Cardiac muscle cell (in vitro differentiated cells and primary cell): ENCODE results near the gene EPB41L2. TPM values are rescaled to one million over a fixed set of nuclear protein-coding genes. Genes with fewer than 3 reads are reported as not detected.

Experiments used
- DNase-seq, 2 donors: peaks; one replicate each; pipeline versions ENCODE4 v3.0.0 to v3.0.0-alpha.2; 2010 to 2017; ENCODE audit warnings: low read depth in 1 of 2, low spot score in 1 of 2
- H3K27ac ChIP-seq: fragments of 200-600 bp; sonication (generic); 2 replicates; pipeline ENCODE4 v1.5.1; 2016
- H3K27me3 ChIP-seq: fragments of 200-600 bp; sonication (generic); 2 replicates; pipeline ENCODE4 v1.6.0; 2016; ENCODE audit warnings: control low read depth
- H3K36me3 ChIP-seq: fragments of 200-600 bp; sonication (generic); 2 replicates; pipeline ENCODE4 v1.5.1; 2016; ENCODE audit warnings: control low read depth
- H3K4me1 ChIP-seq: fragments of 200-600 bp; sonication (generic); 2 replicates; pipeline ENCODE4 v1.8.1; 2017; ENCODE audit warnings: low read depth, mild to moderate bottlenecking, mixed run types
- H3K4me3 ChIP-seq: fragments of 200-600 bp; sonication (generic); 2 replicates; pipeline ENCODE4 v1.5.1; 2016; ENCODE audit warnings: mild to moderate bottlenecking
- H3K9me3 ChIP-seq: fragments of 200-600 bp; sonication (generic); 2 replicates; pipeline ENCODE4 v1.5.1; 2017; ENCODE audit warnings: low read depth, mild to moderate bottlenecking, control low read depth
- polyA plus RNA-seq: library from polyadenylated mRNA; unstranded; fragments of >200 nt; fragmentation: Nextera tagmentation; extraction: Ambion mirVana; gene quantifications from 2 replicates; pipeline ENCODE4 v1.2.1, GENCODE V29; 2016
- total RNA-seq: library from RNA; depleted of rRNA; stranded (reverse); fragments of >200 nt; gene quantifications from 2 replicates; pipeline ENCODE4 v1.2.3, GENCODE V29; 2016
- TF ChIP-seq, protein P1 (sequence below): IDR thresholded peaks from 2 replicates; pipeline ENCODE4 v1.5.1; 2012; ENCODE audit warnings: low read depth, mild to moderate bottlenecking, low read length

EPB41L2 gene
- total and polyA plus RNA-seq, 2 experiments from 2014 or later, result 11.0 to 24.0 TPM

DNA sequence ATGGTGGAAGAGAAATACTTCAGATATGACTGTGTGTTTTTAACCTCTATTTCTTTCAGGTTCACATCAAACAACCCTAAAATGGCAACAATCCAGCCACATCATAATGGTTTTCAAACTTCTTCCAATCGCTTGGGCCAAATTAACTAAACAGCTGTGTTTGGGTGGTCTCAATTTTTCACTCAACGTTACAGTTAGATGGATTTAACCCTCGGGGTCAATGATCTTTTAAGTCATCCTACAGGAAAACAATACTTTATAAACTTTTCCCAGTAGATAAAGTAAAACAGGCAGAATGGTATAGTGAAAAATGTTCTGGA lies 60.4 kb downstream of the EPB41L2 start:
- no peaks in the 10 kb centered on the region for H3K27me3 ChIP-seq
- H3K36me3 ChIP-seq, result no peaks in the 10 kb centered on the region
- TF ChIP-seq, protein P1, sequence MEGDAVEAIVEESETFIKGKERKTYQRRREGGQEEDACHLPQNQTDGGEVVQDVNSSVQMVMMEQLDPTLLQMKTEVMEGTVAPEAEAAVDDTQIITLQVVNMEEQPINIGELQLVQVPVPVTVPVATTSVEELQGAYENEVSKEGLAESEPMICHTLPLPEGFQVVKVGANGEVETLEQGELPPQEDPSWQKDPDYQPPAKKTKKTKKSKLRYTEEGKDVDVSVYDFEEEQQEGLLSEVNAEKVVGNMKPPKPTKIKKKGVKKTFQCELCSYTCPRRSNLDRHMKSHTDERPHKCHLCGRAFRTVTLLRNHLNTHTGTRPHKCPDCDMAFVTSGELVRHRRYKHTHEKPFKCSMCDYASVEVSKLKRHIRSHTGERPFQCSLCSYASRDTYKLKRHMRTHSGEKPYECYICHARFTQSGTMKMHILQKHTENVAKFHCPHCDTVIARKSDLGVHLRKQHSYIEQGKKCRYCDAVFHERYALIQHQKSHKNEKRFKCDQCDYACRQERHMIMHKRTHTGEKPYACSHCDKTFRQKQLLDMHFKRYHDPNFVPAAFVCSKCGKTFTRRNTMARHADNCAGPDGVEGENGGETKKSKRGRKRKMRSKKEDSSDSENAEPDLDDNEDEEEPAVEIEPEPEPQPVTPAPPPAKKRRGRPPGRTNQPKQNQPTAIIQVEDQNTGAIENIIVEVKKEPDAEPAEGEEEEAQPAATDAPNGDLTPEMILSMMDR, result no peak
- H3K4me1 ChIP-seq, result peaks cover 28% of the 10 kb centered on the region
- H3K4me3 ChIP-seq, result no peak overlapping the region
- H3K27ac ChIP-seq, result no peak overlapping the region
- DNase-seq, result no peak
- H3K9me3 ChIP-seq, result no peaks in the 10 kb centered on the region

DNA sequence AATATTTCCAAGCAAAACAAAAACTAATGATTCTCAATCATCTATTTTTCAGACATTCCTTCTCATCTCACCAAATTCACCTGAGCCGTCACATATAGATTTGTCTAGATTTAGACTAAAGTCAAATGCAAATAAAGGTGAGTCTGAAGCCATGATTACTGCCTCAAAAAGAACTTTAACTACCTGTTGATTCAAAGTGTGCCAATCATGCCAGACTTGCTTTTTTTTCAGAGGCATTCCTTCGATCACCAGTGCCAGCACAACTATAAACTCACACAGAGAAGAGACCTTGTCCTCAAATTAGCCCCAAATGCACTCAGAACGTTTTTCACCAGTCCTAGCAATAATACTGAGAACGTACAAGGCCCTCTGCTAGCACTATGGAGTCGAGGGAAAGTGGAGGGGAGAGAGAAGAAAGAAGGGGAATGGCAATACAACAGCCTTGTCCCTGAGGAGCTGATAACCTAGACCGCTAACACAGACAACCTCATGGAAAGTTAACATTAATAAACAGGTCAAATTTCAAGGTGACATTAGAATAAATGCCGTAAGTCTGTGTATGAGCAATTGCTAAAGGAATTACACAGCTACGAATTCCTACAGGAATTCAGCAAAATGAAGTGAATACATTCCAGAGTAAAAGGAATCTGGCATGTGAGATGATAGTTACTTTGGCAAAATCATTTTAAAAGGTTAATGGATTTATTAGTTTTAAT lies 60.9 kb downstream of the EPB41L2 start:
- Histone ChIP-seq H3K9me3 (no peaks in the 10 kb centered on the region), H3K27ac (no peak overlapping the region), H3K4me1 (peaks cover 33% of the 10 kb centered on the region), H3K27me3 (no peaks in the 10 kb centered on the region), H3K4me3 (no peak overlapping the region), H3K36me3 (no peaks in the 10 kb centered on the region)
- peak in 1 of 2 donors; percentile 29 for DNase-seq
- TF ChIP-seq, protein P1, result no peak

DNA sequence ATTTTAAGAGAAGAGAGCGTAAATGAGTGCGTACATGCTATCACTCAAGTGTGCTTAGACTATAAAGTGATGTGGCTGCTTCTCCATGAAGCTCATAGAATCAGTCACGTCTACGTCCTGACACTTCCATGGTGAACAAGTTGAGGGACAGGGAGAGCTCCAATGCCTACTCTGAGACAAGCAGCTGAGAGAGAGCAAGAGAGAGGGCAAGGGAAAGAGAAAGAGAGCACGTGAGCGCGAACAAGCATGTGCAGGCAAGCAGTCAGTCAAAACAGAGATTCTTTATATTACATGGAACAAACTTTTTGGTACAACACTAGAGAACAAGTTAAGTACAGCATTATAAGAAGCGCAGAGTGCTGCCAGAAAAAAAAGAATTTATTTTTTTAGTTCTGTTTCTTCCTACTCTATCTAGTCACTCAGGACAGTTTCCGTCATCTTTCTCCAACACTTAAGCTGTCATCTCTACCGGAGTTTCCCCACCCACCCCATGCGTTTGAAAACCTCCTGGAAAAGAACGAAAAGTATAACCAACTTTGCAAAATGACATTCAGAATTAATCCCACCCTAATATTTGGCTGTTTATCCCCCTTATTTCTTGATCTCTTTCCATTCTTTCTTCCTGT lies 61.8 kb downstream of the EPB41L2 start:
- Histone ChIP-seq H3K36me3 (no peaks in the 10 kb centered on the region), H3K9me3 (no peaks in the 10 kb centered on the region), H3K4me1 (peaks cover 38% of the 10 kb centered on the region), H3K27me3 (no peaks in the 10 kb centered on the region), H3K27ac (no peak overlapping the region), H3K4me3 (no peak overlapping the region)
- DNase-seq, result peak; percentile 23 to 36
- TF ChIP-seq, protein P1, result no peak

DNA sequence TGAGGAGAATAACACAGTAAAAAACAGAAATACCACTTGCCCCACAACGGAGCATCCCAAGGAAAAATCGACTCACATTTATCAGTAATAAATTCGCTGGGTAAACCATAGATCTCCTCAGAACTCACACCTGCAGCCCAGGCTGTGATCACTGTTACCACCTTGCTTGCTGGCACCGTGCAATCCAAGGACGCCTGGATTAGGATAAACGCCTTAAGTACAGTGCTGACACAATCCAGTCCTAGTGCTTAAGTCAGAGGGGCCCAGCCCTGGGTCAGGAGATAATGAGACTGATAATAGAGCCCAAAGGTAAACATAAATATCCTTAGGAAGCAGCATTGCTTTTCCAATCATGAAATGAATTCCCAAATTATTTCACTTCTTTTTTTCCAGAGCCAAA lies 62.5 kb downstream of the EPB41L2 start:
- Histone ChIP-seq H3K27ac (peak overlapping the region; percentile 53), H3K4me1 (peaks cover 38% of the 10 kb centered on the region), H3K9me3 (no peaks in the 10 kb centered on the region), H3K27me3 (no peaks in the 10 kb centered on the region), H3K36me3 (no peaks in the 10 kb centered on the region), H3K4me3 (no peak overlapping the region)
- no peak for DNase-seq
- TF ChIP-seq, protein P1, result no peak

DNA sequence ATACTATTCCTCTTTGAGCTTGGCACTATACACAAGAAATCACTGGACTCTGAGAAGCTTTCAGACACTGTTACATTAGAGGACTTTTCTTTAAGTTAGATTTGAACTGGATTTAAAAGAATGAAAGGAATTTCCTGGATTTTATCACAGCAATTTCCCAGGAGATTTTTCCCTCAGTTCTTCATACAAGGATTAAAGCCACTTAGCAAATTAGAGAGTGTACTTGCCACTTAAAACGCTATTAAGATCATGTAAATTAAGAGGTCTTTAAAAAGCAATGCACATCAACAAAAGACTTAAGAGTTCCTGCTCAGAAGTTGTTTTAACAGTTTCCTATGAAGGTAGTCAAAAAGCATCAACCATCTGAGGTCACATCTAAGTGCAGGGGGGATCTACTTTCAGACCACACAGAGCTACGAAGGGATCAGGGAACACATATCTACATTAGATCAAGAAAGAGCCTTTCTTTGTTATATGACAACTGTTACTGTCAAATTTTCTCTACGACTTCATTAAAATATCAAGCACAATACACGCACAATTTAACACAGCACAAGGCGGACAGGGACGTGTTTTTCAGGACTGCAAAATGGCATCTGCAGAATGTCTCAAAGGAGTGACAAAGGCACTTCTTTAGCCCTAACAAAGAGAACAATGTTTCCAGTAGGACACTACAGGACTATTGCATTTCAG lies 65.8 kb downstream of the EPB41L2 start:
- H3K27me3 ChIP-seq, result no peaks in the 10 kb centered on the region
- TF ChIP-seq, protein P1, result no peak
- peak overlapping the region; percentile 44 for H3K27ac ChIP-seq
- no peaks in the 10 kb centered on the region for H3K9me3 ChIP-seq
- H3K4me3 ChIP-seq, result no peak overlapping the region
- no peaks in the 10 kb centered on the region for H3K36me3 ChIP-seq
- H3K4me1 ChIP-seq, result peaks cover 33% of the 10 kb centered on the region
- DNase-seq, result peak; percentile 36 to 76
